Measurements from ENCODE around the gene KIF13A. TPM values are rescaled to one million over a fixed set of nuclear protein-coding genes. Genes with fewer than 3 reads are reported as not detected.

The KIF13A gene
- total RNA-seq, 1 experiment from 2014 or later = 49.3 TPM

DNA sequence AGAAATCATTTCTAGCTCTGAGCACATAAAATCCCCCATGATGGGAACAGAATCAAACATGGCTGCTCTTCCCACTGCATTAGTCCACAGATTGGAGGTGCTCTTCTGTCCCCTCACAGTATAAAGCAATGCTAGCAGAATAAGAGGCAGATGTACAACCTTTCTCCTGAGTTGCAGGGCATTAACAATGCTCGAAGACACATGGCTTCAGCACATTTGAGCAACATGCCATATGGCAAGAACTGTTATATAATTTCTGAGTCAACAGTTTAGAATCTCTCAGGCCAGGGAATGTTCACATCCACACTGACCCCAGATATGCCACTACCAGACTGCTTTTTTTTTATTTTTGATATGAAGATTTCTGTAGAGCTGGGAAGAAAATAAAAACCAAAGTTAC, 119.6 kb downstream of the KIF13A start:
- ChIA-PET CTCF (no interaction called here), POLR2A (no interaction called here)
- Histone ChIP-seq H3K27me3 (ENCODE audit: control insufficient read depth, insufficient read depth, low read length) (no peaks in the 10 kb centered on the region), H3K9me3 (ENCODE audit: control insufficient read depth, insufficient read depth, low read depth, low read length) (no peaks in the 10 kb centered on the region), H3K4me3 (ENCODE audit: low read depth in 2 of 2, low read length in 2 of 2) (no peak overlapping the region), H3K4me1 (ENCODE audit: control insufficient read depth, insufficient read depth, low read length) (peaks cover 50% of the 10 kb centered on the region), H3K36me3 (ENCODE audit: control insufficient read depth, insufficient read depth, low read length) (no peaks in the 10 kb centered on the region), H3K27ac (ENCODE audit: low read length) (peak overlapping the region; percentile 18)
- BruUV-seq (replicated peaks) = no TSS peak
- no peak for ATAC-seq
- TF ChIP-seq, protein P1, sequence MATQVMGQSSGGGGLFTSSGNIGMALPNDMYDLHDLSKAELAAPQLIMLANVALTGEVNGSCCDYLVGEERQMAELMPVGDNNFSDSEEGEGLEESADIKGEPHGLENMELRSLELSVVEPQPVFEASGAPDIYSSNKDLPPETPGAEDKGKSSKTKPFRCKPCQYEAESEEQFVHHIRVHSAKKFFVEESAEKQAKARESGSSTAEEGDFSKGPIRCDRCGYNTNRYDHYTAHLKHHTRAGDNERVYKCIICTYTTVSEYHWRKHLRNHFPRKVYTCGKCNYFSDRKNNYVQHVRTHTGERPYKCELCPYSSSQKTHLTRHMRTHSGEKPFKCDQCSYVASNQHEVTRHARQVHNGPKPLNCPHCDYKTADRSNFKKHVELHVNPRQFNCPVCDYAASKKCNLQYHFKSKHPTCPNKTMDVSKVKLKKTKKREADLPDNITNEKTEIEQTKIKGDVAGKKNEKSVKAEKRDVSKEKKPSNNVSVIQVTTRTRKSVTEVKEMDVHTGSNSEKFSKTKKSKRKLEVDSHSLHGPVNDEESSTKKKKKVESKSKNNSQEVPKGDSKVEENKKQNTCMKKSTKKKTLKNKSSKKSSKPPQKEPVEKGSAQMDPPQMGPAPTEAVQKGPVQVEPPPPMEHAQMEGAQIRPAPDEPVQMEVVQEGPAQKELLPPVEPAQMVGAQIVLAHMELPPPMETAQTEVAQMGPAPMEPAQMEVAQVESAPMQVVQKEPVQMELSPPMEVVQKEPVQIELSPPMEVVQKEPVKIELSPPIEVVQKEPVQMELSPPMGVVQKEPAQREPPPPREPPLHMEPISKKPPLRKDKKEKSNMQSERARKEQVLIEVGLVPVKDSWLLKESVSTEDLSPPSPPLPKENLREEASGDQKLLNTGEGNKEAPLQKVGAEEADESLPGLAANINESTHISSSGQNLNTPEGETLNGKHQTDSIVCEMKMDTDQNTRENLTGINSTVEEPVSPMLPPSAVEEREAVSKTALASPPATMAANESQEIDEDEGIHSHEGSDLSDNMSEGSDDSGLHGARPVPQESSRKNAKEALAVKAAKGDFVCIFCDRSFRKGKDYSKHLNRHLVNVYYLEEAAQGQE (IDR thresholded peaks at IDR 0.05; ENCODE audit: insufficient read depth in 1 of 2, low read depth in 2 of 2, low read length in 1 of 2) = no peak
- no peak for TF ChIP-seq POLR2AphosphoS5 (IDR thresholded peaks at IDR 0.05; ENCODE audit: low read depth, low read length)
- no peak for TF ChIP-seq TCF7L2 (IDR thresholded peaks at IDR 0.05; ENCODE audit: low read depth, low read length)
- TF ChIP-seq, protein P2, sequence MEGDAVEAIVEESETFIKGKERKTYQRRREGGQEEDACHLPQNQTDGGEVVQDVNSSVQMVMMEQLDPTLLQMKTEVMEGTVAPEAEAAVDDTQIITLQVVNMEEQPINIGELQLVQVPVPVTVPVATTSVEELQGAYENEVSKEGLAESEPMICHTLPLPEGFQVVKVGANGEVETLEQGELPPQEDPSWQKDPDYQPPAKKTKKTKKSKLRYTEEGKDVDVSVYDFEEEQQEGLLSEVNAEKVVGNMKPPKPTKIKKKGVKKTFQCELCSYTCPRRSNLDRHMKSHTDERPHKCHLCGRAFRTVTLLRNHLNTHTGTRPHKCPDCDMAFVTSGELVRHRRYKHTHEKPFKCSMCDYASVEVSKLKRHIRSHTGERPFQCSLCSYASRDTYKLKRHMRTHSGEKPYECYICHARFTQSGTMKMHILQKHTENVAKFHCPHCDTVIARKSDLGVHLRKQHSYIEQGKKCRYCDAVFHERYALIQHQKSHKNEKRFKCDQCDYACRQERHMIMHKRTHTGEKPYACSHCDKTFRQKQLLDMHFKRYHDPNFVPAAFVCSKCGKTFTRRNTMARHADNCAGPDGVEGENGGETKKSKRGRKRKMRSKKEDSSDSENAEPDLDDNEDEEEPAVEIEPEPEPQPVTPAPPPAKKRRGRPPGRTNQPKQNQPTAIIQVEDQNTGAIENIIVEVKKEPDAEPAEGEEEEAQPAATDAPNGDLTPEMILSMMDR (IDR thresholded peaks at IDR 0.05) = no peak
- TF ChIP-seq SIN3A (IDR thresholded peaks at IDR 0.05; ENCODE audit: borderline replicate concordance, insufficient read depth, low read depth, low read length) = no peak
- in situ Hi-C loops (cut with HindIII; ENCODE audit: low pct_unique_long_range_greater_than_20kb, low sequenced_read_pairs) (no loop called here), intact Hi-C loops (cut with micrococcal nuclease; ENCODE audit: unreplicated experiment) (loop anchor here (10.0 kb wide), 2 partner anchors 117 to 257 kb away; partner anchors contain the start of genes KIF13A and NHLRC1)
- DNase-seq (ENCODE audit: low read depth, low spot score) = no peak

DNA sequence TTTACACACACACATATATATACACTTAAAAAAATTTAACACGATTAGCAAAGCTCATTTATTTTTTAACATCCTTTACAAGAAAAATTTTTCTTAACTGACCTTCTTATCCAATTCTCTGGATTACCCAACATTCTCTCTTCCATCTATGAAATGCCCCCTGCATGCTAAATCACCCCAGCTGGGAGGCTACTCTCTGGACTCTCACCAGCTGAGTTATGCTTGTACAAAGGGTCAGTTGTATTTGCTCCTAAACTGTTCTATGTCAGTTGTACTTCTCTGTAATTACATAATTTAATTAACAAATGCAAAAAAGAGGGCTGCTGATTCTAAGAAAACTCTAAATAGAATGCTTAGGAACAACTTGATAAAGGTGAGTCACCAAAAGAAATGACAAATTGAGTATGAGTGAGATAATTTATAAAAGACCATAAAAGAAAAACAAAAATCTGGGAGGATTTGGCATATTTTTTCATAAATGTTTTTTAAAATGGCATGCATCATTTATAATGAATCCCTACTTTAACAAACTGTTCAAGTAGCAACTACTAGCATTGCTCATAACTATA, 120.5 kb downstream of the KIF13A start:
- ChIA-PET CTCF (no interaction called here), POLR2A (no interaction called here)
- Histone ChIP-seq H3K4me3 (ENCODE audit: low read depth in 2 of 2, low read length in 2 of 2) (no peak overlapping the region), H3K36me3 (ENCODE audit: control insufficient read depth, insufficient read depth, low read length) (no peaks in the 10 kb centered on the region), H3K9me3 (ENCODE audit: control insufficient read depth, insufficient read depth, low read depth, low read length) (no peaks in the 10 kb centered on the region), H3K4me1 (ENCODE audit: control insufficient read depth, insufficient read depth, low read length) (peaks cover 50% of the 10 kb centered on the region), H3K27ac (ENCODE audit: low read length) (peak overlapping the region; percentile 18), H3K27me3 (ENCODE audit: control insufficient read depth, insufficient read depth, low read length) (no peaks in the 10 kb centered on the region)
- in situ Hi-C loops (cut with HindIII; ENCODE audit: low pct_unique_long_range_greater_than_20kb, low sequenced_read_pairs) (no loop called here), intact Hi-C loops (cut with micrococcal nuclease; ENCODE audit: unreplicated experiment) (loop anchor here (10.0 kb wide), 2 partner anchors 118 to 258 kb away; partner anchors contain the start of genes KIF13A and NHLRC1)
- ATAC-seq (no peak), DNase-seq (ENCODE audit: low read depth, low spot score) (no peak)
- BruUV-seq (replicated peaks) = no TSS peak
- TF ChIP-seq, protein P1 (IDR thresholded peaks at IDR 0.05; ENCODE audit: insufficient read depth in 1 of 2, low read depth in 2 of 2, low read length in 1 of 2) = no peak
- TF ChIP-seq SIN3A (IDR thresholded peaks at IDR 0.05; ENCODE audit: borderline replicate concordance, insufficient read depth, low read depth, low read length) = no peak
- TF ChIP-seq TCF7L2 (IDR thresholded peaks at IDR 0.05; ENCODE audit: low read depth, low read length) = no peak
- TF ChIP-seq, protein P2 (IDR thresholded peaks at IDR 0.05) = no peak
- TF ChIP-seq POLR2AphosphoS5 (IDR thresholded peaks at IDR 0.05; ENCODE audit: low read depth, low read length) = no peak

All from Panc1 (cell line).